ENCODE data around the gene DES.
A peak's percentile ranks its signal among the peaks of the same experiment; 100 is the strongest.

Gene DES

DNA sequence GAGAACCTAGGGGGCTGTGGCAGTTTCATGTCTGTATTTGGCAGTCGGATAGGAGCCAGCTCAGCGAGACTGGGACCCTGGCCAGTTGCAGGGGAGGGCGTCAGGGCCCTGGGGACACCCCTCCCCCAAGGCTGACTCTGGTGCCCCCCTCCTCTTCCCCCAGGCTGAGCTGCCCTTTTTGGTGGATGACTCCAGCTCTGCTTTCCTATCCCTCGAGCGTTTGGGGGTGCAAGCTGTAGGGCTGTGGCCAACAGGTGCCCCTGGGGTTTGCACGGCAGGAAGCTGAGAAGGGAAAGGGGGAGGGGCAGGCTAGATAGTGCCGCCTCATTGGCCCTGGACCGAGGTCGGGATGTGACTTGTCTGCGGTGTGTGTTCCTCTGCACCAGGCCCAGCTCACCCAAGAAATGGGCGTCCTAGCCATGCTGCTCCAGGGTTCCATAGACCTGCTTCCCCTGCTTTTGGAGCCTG is 42.9 kb downstream of the DES start:
- Histone ChIP-seq H3K4me3 (peak overlapping the region; percentile 52), H3K9ac (peak overlapping the region; percentile 71)

DNA sequence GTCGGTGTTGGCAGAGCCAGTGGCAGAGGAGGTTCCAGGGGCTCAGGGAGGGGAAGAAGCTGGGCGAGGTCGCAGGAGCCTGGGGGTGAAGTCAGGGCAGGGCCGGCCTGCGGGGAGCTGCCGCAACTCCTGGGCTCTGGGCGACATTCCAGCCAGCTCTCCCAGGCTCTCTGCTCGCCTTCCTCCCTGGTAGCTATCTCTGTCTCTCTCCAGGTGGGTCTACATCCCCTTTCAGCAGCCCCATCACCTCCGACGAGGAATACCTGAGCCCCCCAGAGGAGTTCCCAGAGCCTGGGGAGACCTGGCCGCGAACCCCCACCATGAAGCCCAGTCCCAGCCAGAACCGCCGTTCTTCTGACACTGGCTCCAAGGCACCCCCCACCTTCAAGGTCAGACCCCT is 43.5 kb downstream of the DES start:
- no peaks in the 10 kb centered on the region for H3K9me3 ChIP-seq
- no peak for TF ChIP-seq Cebpa-rat (IDR thresholded peaks at IDR 0.05)
- H3K27me3 ChIP-seq, result no peaks in the 10 kb centered on the region
- peaks cover 79% of the 10 kb centered on the region for H3K4me1 ChIP-seq
- peak overlapping the region; percentile 52 for H3K4me3 ChIP-seq
- no peaks in the 10 kb centered on the region for H4K20me1 ChIP-seq
- peak overlapping the region; percentile 71 for H3K9ac ChIP-seq
- peaks cover 17% of the 10 kb centered on the region; the same call in 1 of the 2 replicates for H3K36me3 ChIP-seq
- peak overlapping the region; percentile 88 for H3K27ac ChIP-seq
- peak overlapping the region; percentile 95 for H3K4me2 ChIP-seq

More for the DNA sequence above, 42.9 kb downstream of the DES start:
- H4K20me1 ChIP-seq, result no peaks in the 10 kb centered on the region
- peak overlapping the region; percentile 95 for H3K4me2 ChIP-seq
- no peaks in the 10 kb centered on the region for H3K27me3 ChIP-seq
- TF ChIP-seq Cebpa-rat (IDR thresholded peaks at IDR 0.05), result no peak
- H3K4me1 ChIP-seq, result peaks cover 74% of the 10 kb centered on the region
- 0 out of 2 replicates have a peak, but pooled peaks cover 11% of the 10 kb centered on the region for H3K36me3 ChIP-seq
- peak overlapping the region; percentile 88 for H3K27ac ChIP-seq
- H3K9me3 ChIP-seq, result no peaks in the 10 kb centered on the region

DNA sequence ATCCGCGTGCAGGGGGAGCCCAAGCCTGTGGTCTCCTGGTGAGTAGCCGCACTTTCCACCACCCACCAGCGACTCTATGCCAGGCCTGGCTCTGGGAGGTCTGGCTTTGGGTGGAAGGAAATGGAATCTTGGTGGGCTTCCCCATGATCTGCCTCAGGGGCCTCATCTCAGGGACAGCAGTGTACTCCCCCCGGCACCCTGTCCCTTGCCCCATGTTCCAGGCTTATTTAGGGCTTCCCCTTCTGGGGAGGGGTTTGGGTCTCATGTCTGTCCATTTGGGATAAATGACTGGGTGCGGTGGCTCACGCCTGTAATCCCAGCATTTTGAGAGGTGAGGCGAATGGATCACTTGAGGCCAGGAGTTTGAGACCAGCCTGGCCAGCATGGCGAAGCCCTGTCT is 44.2 kb downstream of the DES start:
- Histone ChIP-seq H3K27me3 (no peaks in the 10 kb centered on the region), H3K36me3 (peaks cover 24% of the 10 kb centered on the region; the same call in 1 of the 2 replicates), H3K4me1 (peaks cover 86% of the 10 kb centered on the region), H4K20me1 (no peaks in the 10 kb centered on the region), H3K27ac (peak overlapping the region; percentile 88), H3K4me2 (peak overlapping the region; percentile 95), H3K4me3 (no peak overlapping the region), H3K9me3 (no peaks in the 10 kb centered on the region), H3K9ac (no peak overlapping the region)
- no peak for TF ChIP-seq Cebpa-rat (IDR thresholded peaks at IDR 0.05)

DNA sequence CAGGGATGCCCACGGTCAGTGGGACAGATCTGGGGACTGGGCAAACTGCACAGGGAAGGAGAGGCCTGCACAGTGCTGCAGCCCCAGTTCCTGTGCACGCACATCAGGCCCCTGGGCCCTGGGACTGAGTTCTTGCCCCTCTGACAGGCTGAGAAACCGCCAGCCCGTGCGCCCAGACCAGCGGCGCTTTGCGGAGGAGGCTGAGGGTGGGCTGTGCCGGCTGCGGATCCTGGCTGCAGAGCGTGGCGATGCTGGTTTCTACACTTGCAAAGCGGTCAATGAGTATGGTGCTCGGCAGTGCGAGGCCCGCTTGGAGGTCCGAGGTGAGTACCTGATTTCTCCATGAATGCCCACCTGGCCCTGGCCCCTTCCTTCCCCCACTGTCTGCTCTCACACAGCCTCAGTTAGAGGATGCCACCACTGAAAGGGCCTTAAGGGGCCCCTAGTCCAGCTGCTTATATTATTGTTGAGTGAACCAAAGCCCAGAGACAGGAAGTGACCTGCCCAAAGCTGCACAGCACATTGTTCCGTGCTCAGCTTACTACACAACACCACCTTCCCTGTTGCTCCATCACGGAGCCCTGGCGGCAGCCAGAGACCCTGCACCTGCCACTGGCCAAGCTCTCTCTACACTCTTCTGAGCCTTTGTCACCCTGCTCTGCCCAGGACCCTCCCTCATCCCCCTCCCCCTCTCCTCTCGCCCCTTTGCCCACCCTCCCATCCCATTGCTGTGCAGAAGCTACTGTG is 46.3 kb downstream of the DES start:
- no peak overlapping the region for H3K27ac ChIP-seq
- H3K4me2 ChIP-seq, result peak overlapping the region; percentile 55
- H3K36me3 ChIP-seq, result peaks cover 34% of the 10 kb centered on the region; the same call in 1 of the 2 replicates
- H3K9ac ChIP-seq, result no peak overlapping the region
- H3K4me3 ChIP-seq, result no peak overlapping the region
- H3K27me3 ChIP-seq, result no peaks in the 10 kb centered on the region
- no peaks in the 10 kb centered on the region for H3K9me3 ChIP-seq
- no peaks in the 10 kb centered on the region for H4K20me1 ChIP-seq
- no peak for TF ChIP-seq Cebpa-rat (IDR thresholded peaks at IDR 0.05)
- H3K4me1 ChIP-seq, result peaks cover 78% of the 10 kb centered on the region

DNA sequence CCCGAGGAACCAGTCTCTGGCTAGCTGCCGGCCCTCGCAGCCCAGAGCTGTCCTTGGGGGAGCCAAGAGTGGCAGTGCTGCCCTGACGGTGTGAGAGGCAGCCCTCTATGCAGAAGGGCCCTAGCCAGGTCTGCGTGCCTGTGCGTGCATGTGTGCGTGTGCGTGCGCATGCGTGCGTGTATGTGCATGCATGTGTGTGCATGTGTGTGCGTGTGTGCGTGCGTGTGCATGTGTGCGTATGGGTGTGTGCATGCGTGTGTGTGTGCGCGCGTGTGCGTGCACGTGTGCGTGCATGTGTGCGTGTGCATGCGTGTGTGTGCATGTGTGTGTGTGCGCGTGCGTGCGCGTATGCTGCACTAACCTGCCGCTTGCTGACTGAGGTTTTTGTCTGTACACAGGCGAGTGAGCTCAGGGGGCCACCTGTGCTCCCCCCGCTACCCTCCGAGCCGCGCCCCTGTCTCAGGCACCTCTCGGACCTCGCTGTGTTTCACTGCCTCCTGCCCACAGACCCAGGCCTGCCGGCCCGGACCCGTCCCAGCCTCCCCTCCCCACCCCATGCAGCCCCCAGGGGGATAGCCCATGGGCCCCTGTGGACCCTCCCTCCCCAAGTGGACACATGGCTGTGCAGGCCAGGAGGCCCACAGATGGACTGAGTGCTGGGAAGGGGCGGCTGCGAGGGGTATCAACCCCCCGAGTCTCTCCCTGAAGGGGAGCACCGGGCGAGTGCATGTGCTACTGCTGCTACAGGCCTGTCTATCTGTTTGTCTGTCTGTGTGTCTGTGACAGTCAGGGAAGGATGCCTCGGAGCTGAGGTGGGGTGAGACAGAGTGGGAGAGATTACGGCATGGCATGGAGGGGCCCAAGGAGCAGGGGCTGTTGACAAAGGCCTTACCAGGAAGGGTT is 47.7 kb downstream of the DES start:
- Histone ChIP-seq H3K9me3 (no peaks in the 10 kb centered on the region), H3K36me3 (peaks cover 35% of the 10 kb centered on the region; the same call in 1 of the 2 replicates)

DNA sequence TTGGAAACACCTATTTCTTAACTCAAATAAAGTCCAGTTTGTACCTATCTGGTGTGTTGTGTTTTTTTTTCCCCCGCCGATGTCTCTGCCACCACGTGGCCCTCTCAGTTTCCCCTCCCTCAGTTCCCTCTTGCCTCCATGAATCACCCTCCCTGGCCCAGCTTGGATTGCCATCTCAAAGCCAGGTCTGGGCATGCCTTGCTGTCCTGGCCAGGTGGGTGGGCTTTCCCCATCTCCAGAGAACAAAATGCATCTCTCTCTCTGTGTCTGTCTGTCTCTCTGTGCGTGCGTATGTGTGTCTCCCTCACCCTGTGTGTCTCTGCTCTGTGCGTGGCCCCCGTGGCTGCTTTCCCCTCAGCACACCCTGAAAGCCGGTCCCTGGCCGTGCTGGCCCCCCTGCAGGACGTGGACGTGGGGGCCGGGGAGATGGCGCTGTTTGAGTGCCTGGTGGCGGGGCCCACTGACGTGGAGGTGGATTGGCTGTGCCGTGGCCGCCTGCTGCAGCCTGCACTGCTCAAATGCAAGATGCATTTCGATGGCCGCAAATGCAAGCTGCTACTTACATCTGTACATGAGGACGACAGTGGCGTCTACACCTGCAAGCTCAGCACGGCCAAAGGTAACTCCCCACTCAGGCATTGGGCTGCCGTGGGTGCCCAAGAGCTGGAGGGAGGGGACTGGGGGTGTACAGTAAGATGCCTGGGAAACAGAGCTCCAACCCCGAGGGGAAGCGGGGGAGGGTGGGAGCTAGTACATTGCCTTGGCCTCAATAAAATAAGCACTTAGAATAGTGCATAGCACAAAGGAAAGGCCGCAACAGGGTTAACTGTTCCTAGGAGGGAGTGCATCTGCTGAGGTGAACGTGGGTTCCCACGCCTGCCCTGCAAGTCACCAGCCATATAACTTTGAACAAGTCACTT is 48.9 kb downstream of the DES start:
- no peak for TF ChIP-seq Cebpa-rat (IDR thresholded peaks at IDR 0.05)
- no peak overlapping the region; the same call in 1 of the 2 replicates for H3K27ac ChIP-seq
- H4K20me1 ChIP-seq, result no peaks in the 10 kb centered on the region
- no peaks in the 10 kb centered on the region for H3K9me3 ChIP-seq
- no peak overlapping the region for H3K4me3 ChIP-seq
- no peak overlapping the region for H3K9ac ChIP-seq
- H3K36me3 ChIP-seq, result peaks cover 31% of the 10 kb centered on the region; the same call in 1 of the 2 replicates
- no peaks in the 10 kb centered on the region for H3K27me3 ChIP-seq
- H3K4me2 ChIP-seq, result 0 out of 2 replicates have a peak overlapping the region, but pooled peaks have one; percentile 7
- H3K4me1 ChIP-seq, result peaks cover 52% of the 10 kb centered on the region

More for the DNA sequence above, 47.7 kb downstream of the DES start:
- Histone ChIP-seq H3K4me1 (peaks cover 63% of the 10 kb centered on the region), H4K20me1 (no peaks in the 10 kb centered on the region), H3K4me3 (no peak overlapping the region), H3K27ac (peak overlapping the region; percentile 61; the same call in 1 of the 2 replicates), H3K4me2 (peak overlapping the region; percentile 55), H3K9ac (peak overlapping the region; percentile 36; the same call in 1 of the 2 replicates), H3K27me3 (no peaks in the 10 kb centered on the region)
- no peak for TF ChIP-seq Cebpa-rat (IDR thresholded peaks at IDR 0.05)

DNA sequence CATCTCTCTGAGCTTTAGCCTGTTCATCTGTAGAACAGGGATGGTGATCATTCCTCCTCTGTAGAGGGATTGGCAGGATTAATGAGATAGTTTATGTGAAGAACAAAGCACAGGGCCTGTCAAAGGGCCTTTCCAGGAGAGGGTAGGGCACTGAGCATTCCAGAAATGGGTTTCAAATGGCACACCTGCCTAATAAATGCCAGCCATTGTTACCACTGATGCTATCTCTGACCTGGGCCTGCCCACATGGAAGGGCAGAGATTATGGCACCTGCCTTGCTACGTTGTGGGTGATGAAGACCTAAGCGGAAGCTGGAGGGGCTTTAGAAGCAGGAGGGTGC is 49.5 kb downstream of the DES start:
- Histone ChIP-seq H3K4me2 (0 out of 2 replicates have a peak overlapping the region, but pooled peaks have one; percentile 7), H3K27me3 (no peaks in the 10 kb centered on the region), H4K20me1 (no peaks in the 10 kb centered on the region), H3K4me1 (peaks cover 48% of the 10 kb centered on the region), H3K4me3 (no peak overlapping the region), H3K36me3 (peaks cover 24% of the 10 kb centered on the region; the same call in 1 of the 2 replicates), H3K27ac (no peak overlapping the region), H3K9ac (no peak overlapping the region), H3K9me3 (no peaks in the 10 kb centered on the region)
- TF ChIP-seq Cebpa-rat (IDR thresholded peaks at IDR 0.05), result no peak

DNA sequence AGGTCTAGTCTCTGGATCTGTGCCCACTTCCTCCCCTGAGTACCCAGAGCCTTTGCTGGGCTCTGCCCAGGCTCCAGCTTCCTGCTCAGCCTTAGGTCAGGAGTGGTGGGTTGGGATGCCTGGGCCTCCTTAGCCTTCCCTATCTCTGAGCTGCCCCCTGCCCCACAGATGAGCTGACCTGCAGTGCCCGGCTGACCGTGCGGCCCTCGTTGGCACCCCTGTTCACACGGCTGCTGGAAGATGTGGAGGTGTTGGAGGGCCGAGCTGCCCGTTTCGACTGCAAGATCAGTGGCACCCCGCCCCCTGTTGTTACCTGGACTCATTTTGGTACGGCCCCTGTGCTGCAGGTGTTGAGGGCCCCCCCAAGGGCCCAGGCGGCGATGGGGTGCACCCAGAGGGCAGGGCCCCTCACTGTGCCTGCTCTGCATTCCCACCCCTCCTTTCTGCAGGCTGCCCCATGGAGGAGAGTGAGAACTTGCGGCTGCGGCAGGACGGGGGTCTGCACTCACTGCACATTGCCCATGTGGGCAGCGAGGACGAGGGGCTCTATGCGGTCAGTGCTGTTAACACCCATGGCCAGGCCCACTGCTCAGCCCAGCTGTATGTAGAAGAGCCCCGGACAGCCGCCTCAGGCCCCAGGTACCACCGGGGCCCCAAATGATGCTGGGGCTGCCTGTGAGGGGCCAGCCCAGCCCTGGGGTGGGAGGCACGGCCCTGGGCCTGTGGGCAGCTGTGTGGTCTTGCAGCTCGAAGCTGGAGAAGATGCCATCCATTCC is 50.4 kb downstream of the DES start:
- Histone ChIP-seq H3K9ac (no peak overlapping the region), H3K4me1 (peaks cover 45% of the 10 kb centered on the region), H3K36me3 (peaks cover 29% of the 10 kb centered on the region; the same call in 1 of the 2 replicates), H3K4me2 (peak overlapping the region; percentile 49), H4K20me1 (no peaks in the 10 kb centered on the region), H3K27ac (no peak overlapping the region), H3K27me3 (no peaks in the 10 kb centered on the region), H3K4me3 (no peak overlapping the region), H3K9me3 (no peaks in the 10 kb centered on the region)
- no peak for TF ChIP-seq Cebpa-rat (IDR thresholded peaks at IDR 0.05)
